ENCODE data around the gene ACTL7B.
"Not testable (repeated sequence)": the region's sequence is repeated elsewhere in the genome, so short reads cannot be mapped to it uniquely, and the experiment has no call there.

The ACTL7B gene

GRCh38 chr9:108842610-108843295, 13.0 kb downstream of the ACTL7B start:
- peak; percentile 1 to 3 for DNase-seq

GRCh38 chr9:108839561-108839960, 16.2 kb downstream of the ACTL7B start:
- not testable (repeated sequence) for DNase-seq

DNA sequence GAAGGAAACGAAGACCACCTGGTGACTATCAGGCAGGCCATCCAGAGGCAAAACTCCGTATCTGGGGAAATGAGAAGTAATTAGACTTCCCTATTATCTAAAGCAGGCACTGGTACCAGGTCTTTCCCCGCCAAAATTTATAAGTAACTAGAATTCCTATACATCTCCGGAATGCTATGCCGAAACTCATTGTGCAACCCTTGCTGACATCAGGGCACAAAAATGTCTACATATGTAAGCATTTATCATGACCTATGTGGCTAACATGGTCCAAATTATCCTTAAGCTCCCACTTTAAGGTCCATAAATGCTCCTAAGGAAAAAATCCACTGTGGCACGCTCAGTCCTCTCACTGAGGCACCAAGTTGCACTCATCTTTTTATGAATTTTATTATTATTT, 17.8 kb downstream of the ACTL7B start:
- DNase-seq: no peak

DNA sequence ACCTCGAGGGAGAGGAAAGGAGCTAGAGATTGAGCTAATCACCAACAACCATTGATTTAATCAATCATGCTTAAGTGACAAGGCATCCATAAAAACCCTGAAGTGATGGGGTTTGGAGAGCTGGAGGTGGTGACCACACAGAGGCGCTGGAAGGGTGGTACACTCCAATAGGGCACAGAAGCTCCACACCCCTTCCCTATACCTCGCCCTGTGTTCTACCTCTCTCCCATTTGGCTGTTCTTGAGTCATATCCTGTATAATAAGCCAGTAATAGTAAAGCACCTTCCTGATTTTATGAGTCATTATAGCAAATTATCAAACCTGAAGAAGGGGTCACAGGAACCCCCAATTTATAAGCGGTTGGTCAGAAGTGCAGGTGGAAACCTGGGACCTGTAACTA, 18.3 kb downstream of the ACTL7B start:
- DNase-seq: no peak

DNA sequence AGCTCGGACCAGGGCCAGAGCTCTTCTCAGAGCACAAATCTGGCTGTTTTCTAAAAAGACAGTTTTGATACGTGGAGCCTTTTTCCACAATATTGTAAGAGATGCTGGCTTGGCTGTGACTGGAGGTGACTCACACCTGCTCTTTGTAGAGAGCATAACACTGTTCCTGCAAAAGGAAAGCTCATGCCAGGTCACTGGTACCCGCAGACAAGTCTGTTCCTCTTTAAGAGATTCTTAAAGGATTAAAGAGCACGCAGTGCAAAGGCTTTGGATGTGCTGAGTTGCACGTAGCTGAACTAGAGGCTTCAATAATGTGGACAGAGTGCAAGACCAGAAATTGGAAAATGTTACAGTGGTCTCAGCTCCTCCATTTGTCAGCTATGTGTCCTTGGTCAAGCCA, 19.0 kb downstream of the ACTL7B start:
- no peak for DNase-seq

DNA sequence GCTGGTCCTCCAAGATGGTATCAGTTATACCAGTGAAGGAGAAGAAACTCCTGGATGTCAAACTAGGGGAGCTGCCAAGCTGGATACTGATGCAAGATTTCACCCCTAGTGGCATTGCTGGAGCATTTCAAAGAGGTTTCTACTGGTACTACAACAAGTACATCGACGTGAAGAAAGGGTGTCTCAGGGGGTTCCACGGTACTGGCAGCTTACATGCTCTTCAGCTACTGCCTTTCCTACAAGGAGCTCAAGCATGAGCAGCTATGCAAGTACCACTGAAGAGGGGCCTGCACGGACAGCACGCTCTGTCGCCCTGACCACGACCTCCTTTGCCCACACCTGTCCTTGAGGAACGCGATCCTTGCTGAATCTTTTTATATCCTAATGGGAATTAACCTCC, 19.5 kb downstream of the ACTL7B start:
- DNase-seq: no peak

DNA sequence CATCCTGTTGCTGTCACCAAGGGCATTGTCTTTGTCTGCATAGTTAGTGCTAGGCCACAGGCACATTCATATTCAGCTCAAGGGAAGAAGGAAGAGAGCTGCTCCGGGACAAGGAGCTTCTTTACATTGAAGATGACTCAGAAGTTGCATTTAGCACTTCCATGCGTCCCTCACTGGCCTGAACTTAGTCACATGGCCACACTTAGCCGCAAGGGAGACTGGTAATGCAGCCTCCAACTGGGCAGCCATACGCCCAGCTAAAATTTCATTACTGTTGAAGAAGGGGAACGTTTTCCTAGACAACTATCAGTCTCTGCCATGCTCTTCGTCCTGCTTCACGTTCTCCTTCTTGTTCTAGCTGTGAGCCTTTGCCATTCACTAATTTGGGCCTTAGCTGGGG, 20.0 kb downstream of the ACTL7B start:
- no peak for DNase-seq

GRCh38 chr9:108834959-108835665, 20.7 kb downstream of the ACTL7B start:
- no peak for DNase-seq

DNA sequence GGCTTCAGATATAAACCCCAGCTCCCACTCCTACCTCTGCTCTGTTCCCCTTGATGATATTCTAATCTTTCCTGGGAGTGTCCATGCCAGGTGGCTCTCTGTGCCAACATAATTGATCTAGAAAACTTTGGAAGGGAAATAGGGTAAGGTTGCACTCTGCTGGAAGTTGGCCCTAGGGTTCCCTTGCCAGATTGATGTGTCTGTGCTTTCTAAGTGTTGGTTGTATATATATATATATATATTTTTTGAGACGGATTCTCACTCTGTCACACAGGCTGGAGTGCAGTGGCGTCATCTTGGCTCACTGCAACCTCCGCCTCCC, 23.6 kb downstream of the ACTL7B start:
- no peak for DNase-seq

DNA sequence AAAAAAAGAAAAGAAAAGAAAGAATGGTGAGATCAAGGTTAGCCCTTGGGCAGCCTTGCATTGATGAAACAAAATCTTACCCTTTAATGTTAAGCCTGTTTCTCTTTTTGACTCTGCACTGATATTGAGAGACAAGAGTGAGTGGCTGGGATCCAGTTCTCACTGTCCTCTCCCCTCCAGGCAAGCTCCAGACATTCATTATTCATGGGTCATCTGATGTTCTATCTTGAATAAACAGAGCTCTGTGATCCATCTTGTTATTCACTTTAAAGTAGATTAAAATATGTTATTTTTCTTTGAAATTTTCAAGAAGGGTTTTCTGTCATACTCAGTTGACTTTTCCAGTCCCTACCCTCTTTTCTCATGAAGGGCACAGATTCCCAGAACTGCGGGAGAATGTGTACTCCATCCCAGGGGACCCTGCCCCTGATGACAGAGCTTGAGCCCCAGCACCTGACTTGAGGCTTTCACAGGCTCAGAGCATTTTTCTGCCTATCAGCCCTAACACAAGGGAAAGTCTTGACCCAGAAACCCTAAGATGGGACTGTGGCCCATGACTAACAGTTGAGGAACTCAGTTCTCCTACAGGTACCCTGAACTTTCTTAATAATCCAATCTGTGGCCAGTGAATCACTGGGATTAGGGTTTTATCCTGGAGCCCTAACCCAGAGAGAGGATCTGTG, 24.1 kb downstream of the ACTL7B start:
- no peak for DNase-seq

DNA sequence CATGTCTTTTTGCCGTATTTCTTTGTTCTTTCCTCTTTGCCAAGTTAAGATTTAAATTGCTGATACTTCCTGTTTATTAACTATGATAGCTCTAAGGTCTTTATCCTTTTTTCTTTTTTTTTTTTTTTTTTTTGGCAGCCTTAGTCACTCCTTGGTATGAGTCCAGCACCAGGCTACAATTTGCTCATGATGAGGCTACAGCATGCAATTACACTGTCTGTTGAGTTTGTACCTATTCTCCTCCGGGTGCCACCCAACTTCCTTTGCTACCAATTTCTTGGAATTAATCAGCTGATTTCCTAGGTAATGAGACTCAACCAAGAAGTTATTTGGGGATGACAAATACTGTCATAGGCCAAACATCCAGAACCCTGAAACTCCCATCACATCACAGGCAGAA, 25.5 kb downstream of the ACTL7B start:
- no peak for DNase-seq

GRCh38 chr9:108823829-108824228, 32.0 kb downstream of the ACTL7B start:
- no peak for DNase-seq

GRCh38 chr9:108816037-108816436, 39.7 kb downstream of the ACTL7B start:
- DNase-seq: no peak

DNA sequence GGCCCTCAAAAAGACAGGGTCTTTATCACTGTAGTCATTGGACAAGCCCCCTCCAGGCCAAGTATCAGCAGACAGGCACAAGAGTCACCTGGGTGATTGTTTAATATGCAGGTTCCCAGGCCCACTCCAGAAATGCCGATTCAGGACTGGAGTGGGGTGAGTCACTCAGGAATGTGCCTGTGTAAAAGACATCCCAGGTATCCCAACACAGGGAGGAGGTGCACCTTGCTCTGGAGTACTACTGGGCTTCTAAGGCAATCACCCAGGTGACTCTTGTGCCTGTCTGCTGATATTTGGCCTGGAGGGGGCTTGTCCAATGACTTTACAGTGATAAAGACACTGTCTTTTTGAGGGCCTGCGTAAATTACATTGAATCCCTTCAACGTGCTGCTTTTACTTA, 40.6 kb downstream of the ACTL7B start:
- no peak for DNase-seq

DNA sequence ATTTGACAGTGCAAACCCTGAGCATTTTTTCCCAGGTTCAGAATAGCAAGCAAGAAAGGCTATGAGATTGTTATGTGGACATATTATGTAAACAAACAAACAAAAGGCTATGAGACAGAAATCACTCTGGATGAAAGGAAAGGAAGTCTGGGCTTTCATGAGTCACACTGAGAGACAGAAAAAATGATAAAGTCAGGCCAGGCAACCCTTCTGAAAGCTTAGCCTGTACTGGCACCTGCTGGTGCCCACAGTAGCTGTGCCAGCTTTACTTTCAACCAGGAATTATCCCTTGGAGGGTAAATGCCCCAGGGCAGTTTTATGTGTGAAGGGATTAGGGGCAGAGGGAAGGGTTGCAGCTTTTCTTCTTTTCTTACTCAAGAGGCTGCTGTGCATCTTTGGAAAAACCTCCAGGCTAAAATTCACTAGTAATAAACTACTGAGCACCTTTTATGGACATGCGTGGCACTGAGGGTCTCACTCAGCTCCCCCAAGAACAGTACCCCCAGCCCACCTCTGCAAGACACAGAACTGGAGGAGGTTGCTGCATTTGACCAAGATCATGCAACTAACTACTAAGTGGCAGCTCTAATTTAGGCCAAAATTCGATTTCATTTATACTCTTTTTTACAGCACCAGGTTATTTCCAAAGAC, 41.7 kb downstream of the ACTL7B start:
- DNase-seq: no peak

DNA sequence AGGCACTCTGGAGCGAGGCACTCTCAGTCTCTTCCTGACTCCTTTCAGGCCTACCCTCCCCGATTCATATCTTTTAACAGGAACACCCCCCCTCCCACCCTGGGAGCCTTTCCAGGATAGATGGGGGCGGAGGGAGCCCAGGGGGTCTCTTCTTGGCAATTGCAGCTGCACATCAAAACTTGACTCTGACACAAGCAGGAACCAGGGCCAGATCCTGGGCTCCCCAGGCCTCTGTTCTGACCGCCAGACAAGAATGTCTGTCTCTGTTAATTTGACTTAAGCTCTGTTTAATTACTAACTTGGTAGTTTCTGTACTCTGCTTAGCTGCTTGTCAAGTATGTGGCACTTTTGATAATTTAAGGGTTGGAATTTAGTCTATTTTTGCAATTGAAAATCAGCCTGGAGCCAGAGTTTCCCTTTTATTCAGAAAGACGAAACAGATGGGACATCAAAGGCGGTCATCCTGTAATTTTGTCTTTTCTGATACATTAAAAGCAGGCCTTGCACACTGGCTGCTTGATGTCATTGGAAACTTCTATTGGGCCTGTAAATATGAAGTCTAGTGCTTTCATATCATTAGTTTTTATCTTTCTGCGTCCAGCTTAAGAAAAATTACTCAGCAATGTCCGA, 43.3 kb downstream of the ACTL7B start:
- no peak for DNase-seq

- no peak for DNase-seq
Observed at GRCh38 chr9:108811944-108812343, 43.8 kb downstream of the ACTL7B start.

DNA sequence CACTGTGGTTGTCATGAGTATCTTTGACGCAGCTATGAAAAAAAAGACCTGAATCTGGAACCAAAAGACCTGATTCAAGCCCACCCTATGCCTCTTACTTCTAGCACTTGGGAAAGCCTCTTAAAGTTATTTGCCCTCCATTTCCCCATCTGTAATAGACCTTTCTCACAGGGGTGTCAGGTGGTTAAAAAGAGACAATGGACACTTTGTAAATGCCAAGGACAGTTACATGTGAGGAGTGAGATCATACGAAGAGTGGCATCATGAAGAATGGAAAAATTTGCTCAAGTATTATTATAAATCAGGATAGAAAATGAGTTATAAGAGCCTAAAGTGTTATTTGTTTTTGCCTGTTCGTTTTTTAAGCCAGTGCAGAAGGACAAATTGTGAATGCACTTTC, 46.5 kb downstream of the ACTL7B start:
- no peak for DNase-seq

Measured in CD4-positive, alpha-beta T cell treated with Interferon alpha-2 for 1 hour (primary cell).